Measurements from ENCODE around the gene SLC20A1. TPM values are rescaled to one million over a fixed set of nuclear protein-coding genes. Genes with fewer than 3 reads are reported as not detected.

The SLC20A1 gene
- total RNA-seq, 1 experiment from 2014 or later, result 123 TPM

DNA sequence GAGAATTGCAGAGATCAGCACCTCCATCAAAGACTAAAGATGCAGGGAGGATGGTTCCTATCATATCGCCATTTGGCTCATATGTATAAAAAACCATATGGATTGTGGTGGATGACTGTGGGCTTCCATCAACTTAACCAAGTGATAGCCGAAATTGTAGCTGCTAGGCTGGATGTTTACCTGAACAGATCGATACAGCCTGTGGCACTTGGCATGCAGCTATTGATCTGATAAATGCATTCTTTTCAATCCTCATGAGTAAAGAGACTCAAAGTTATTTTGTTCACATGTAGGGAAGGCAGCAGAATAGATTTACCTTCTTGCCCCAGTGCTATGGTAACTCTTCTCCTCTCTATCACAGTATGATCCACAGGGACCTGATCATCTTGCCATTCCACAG, 42.8 kb upstream of the SLC20A1 start:
- Histone ChIP-seq H3K18ac (ENCODE audit: insufficient read length, low read depth, low read length) (no peak overlapping the region), H2BK5ac (ENCODE audit: insufficient read length, low read length) (no peak overlapping the region), H3K27me3 (ENCODE audit: insufficient read depth, low read length) (no peaks in the 10 kb centered on the region), H3K4me1 (ENCODE audit: insufficient read depth, low read length) (no peaks in the 10 kb centered on the region), H3K4ac (ENCODE audit: low read depth, low read length) (no peak overlapping the region), H3K9me3 (ENCODE audit: control insufficient read depth, low read depth, low read length) (no peaks in the 10 kb centered on the region), H3K27ac (ENCODE audit: insufficient read length, low read depth, low read length) (no peak overlapping the region), H3K79me2 (ENCODE audit: insufficient read depth, low read length) (no peaks in the 10 kb centered on the region), H2BK20ac (ENCODE audit: low read depth, low read length, poor library complexity, severe bottlenecking) (no peak overlapping the region), H3T11ph (ENCODE audit: low read length) (no peak overlapping the region), H3K56ac (ENCODE audit: insufficient read length, low read depth, low read length) (no peak overlapping the region), H3K23ac (ENCODE audit: insufficient read length, low read depth, low read length) (no peak overlapping the region), H2AK5ac (ENCODE audit: insufficient read length, low read length) (no peak overlapping the region), H3K14ac (ENCODE audit: insufficient read depth, low read length) (no peak overlapping the region), H3K23me2 (ENCODE audit: insufficient read length, low read depth, low read length, poor library complexity, severe bottlenecking) (no peaks in the 10 kb centered on the region), H4K5ac (ENCODE audit: insufficient read length, low read depth, low read length) (no peak overlapping the region), H4K20me1 (ENCODE audit: control insufficient read depth, insufficient read depth, insufficient read length) (no peaks in the 10 kb centered on the region), H3K79me1 (ENCODE audit: insufficient read depth, low read depth, low read length, poor library complexity, severe bottlenecking) (no peaks in the 10 kb centered on the region), H2BK12ac (ENCODE audit: insufficient read length, low read depth, low read length) (no peak overlapping the region), H4K8ac (replicated peaks; ENCODE audit: insufficient read length, low read depth, low read length) (no peak overlapping the region), H2AFZ (ENCODE audit: low read length) (no peak overlapping the region), H2BK120ac (ENCODE audit: low read depth, low read length, poor library complexity, severe bottlenecking) (no peak overlapping the region), H3K9ac (ENCODE audit: extremely low read depth, insufficient read length, low read length) (no peak overlapping the region), H2BK15ac (ENCODE audit: low read depth, low read length) (no peak overlapping the region), H4K91ac (ENCODE audit: insufficient read length, low read depth, low read length) (no peak overlapping the region), H3K4me2 (ENCODE audit: insufficient read depth, insufficient read length, low read length) (no peak overlapping the region)
- TF ChIP-seq, protein P1, sequence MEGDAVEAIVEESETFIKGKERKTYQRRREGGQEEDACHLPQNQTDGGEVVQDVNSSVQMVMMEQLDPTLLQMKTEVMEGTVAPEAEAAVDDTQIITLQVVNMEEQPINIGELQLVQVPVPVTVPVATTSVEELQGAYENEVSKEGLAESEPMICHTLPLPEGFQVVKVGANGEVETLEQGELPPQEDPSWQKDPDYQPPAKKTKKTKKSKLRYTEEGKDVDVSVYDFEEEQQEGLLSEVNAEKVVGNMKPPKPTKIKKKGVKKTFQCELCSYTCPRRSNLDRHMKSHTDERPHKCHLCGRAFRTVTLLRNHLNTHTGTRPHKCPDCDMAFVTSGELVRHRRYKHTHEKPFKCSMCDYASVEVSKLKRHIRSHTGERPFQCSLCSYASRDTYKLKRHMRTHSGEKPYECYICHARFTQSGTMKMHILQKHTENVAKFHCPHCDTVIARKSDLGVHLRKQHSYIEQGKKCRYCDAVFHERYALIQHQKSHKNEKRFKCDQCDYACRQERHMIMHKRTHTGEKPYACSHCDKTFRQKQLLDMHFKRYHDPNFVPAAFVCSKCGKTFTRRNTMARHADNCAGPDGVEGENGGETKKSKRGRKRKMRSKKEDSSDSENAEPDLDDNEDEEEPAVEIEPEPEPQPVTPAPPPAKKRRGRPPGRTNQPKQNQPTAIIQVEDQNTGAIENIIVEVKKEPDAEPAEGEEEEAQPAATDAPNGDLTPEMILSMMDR (conservative IDR thresholded peaks at IDR 0.05), result no peak
- WGBS (ENCODE audit: extremely low coverage, insufficient read length, low lambda C conversion rate), result no CpG with 5 or more reads among the region's 3 CpGs
- Mint-ChIP-seq H3K9me3 (no peaks in the 10 kb centered on the region), H3K4me3 (no peak overlapping the region), H3K4me1 (peaks cover 4 to 5% of the 10 kb centered on the region in 2 experiments), H3K27me3 (ENCODE audit: low read depth) (no peaks in the 10 kb centered on the region; the same call in 1 of the 2 replicates), H3K36me3 (ENCODE audit: insufficient read depth in 1 of 3, low read depth in 3 of 3) (no peaks in the 10 kb centered on the region), H3K27ac (no peak overlapping the region)
- no peak for DNase-seq

Data from H9 (cell line).